Testis (tissue), 2 donors: Measurements from ENCODE around the gene BRD4.

Source experiments
- POLR2A ChIP-seq: fragments of 450-650 bp; IDR thresholded peaks from one replicate; pipeline ENCODE4 v1.6.1; 2017; ENCODE audit warnings: antibody characterized with exemption, mild to moderate bottlenecking, moderate library complexity
- TF ChIP-seq, protein P1 (sequence below), 3 experiments: fragments of 450-650 bp in 2 of 3; fragments of 200-600 bp in 1 of 3; sonication (generic) in 1 of 3; IDR thresholded peaks; one replicate each; pipeline ENCODE4 v1.5.1; 2016 to 2019; ENCODE audit warnings: antibody characterized with exemption in 3 of 3, mild to moderate bottlenecking in 2 of 3, moderate library complexity in 1 of 3

- TF ChIP-seq, protein P1, sequence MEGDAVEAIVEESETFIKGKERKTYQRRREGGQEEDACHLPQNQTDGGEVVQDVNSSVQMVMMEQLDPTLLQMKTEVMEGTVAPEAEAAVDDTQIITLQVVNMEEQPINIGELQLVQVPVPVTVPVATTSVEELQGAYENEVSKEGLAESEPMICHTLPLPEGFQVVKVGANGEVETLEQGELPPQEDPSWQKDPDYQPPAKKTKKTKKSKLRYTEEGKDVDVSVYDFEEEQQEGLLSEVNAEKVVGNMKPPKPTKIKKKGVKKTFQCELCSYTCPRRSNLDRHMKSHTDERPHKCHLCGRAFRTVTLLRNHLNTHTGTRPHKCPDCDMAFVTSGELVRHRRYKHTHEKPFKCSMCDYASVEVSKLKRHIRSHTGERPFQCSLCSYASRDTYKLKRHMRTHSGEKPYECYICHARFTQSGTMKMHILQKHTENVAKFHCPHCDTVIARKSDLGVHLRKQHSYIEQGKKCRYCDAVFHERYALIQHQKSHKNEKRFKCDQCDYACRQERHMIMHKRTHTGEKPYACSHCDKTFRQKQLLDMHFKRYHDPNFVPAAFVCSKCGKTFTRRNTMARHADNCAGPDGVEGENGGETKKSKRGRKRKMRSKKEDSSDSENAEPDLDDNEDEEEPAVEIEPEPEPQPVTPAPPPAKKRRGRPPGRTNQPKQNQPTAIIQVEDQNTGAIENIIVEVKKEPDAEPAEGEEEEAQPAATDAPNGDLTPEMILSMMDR (IDR thresholded peaks at IDR 0.05): no peak
- no peak for TF ChIP-seq POLR2A
Measured at GRCh38 chr19:15231271-15231670, 101.1 kb downstream of the BRD4 start.
